ENCODE measurements around the gene NKD1. TPM values are rescaled to one million over a fixed set of nuclear protein-coding genes. Genes with fewer than 3 reads are reported as not detected.

Gene NKD1
- total RNA-seq, 2 donors from 2014 or later = 2.3 TPM

DNA sequence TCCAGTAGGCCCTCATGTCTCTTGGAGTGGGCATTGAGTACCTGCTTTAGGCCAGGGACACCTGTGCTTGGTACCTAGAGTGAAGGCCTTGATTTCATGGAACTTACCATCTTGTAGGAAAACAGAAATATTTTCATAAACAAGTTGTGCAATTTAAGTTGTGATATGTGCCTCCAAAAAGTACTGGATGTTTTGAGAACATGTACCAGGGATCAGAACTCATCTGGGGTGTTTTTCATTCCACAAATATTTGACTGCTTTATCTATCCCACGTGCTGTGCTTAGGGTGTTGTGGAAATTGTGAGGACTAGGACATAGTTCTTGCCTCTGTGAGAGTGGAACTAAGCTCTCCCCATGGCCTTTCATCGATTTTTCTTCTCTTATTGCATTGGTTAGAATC, 8.8 kb downstream of the NKD1 start:
- Histone ChIP-seq H3K9me3 (no peaks in the 10 kb centered on the region), H3K4me3 (no peak overlapping the region), H3K27me3 (no peaks in the 10 kb centered on the region), H3K27ac (no peak overlapping the region), H3K4me1 (no peaks in the 10 kb centered on the region), H3K36me3 (no peaks in the 10 kb centered on the region), H3K9ac (ENCODE audit: low read depth in 2 of 2, low read length in 2 of 2) (no peak overlapping the region)
- intact Hi-C loops (cut with DNase I) = no loop called here
- DNase-seq = no peak
- TF ChIP-seq, protein P1, sequence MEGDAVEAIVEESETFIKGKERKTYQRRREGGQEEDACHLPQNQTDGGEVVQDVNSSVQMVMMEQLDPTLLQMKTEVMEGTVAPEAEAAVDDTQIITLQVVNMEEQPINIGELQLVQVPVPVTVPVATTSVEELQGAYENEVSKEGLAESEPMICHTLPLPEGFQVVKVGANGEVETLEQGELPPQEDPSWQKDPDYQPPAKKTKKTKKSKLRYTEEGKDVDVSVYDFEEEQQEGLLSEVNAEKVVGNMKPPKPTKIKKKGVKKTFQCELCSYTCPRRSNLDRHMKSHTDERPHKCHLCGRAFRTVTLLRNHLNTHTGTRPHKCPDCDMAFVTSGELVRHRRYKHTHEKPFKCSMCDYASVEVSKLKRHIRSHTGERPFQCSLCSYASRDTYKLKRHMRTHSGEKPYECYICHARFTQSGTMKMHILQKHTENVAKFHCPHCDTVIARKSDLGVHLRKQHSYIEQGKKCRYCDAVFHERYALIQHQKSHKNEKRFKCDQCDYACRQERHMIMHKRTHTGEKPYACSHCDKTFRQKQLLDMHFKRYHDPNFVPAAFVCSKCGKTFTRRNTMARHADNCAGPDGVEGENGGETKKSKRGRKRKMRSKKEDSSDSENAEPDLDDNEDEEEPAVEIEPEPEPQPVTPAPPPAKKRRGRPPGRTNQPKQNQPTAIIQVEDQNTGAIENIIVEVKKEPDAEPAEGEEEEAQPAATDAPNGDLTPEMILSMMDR (IDR thresholded peaks at IDR 0.05) = no peak

DNA sequence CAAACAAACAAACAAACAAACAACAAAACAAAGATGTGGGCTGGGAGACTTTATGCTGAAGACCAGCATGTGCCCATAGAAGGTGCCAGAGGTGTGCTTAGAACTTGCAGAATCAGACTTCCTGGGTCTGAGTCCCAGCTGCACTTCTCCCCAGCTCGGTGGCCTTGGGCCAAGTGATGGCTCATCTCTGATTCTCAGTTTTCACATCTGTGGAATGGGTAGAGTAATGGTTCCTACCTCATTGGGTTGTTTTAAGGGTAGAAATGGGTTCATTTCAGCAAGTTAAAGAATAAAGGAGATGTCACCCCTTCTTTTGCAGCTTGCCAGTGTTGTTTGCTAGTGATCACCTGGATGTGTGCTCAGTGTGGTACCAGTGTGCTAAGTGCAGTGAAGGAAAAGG, 10.7 kb downstream of the NKD1 start:
- Histone ChIP-seq H3K9me3 (no peaks in the 10 kb centered on the region), H3K36me3 (no peaks in the 10 kb centered on the region), H3K27me3 (no peaks in the 10 kb centered on the region), H3K27ac (no peak overlapping the region), H3K9ac (ENCODE audit: low read depth in 2 of 2, low read length in 2 of 2) (no peak overlapping the region), H3K4me3 (no peak overlapping the region), H3K4me1 (no peaks in the 10 kb centered on the region)
- intact Hi-C loops (cut with DNase I) = no loop called here
- no peak for DNase-seq
- TF ChIP-seq, protein P1 (IDR thresholded peaks at IDR 0.05) = no peak

DNA sequence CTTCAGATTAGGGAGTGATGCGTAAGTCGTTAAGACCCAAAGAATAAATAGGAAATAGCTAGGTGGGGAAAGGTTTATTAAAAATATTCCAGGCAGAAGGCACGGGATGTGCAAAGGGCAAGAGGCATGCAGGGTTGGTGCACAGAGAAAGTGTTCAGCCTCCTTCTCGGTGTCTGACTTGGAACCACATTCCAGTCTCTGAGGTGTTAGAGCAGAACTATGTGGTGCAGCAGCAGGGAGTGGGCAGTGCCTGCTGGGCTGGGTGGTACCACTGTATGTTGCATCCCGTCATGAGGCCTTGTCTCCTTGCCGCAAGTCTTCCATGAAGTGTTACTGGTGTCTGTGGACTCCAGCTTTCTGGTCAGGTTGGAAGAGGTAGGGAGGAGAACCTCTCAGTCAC, 11.1 kb downstream of the NKD1 start:
- TF ChIP-seq, protein P1 (IDR thresholded peaks at IDR 0.05) = no peak
- no peak for DNase-seq
- intact Hi-C loops (cut with DNase I) = no loop called here
- no peaks in the 10 kb centered on the region for H3K9me3 ChIP-seq
- H3K4me1 ChIP-seq = no peaks in the 10 kb centered on the region
- no peak overlapping the region for H3K9ac ChIP-seq (ENCODE audit: low read depth in 2 of 2, low read length in 2 of 2)
- H3K36me3 ChIP-seq = no peaks in the 10 kb centered on the region
- no peak overlapping the region for H3K27ac ChIP-seq
- H3K4me3 ChIP-seq = no peak overlapping the region
- H3K27me3 ChIP-seq = no peaks in the 10 kb centered on the region

DNA sequence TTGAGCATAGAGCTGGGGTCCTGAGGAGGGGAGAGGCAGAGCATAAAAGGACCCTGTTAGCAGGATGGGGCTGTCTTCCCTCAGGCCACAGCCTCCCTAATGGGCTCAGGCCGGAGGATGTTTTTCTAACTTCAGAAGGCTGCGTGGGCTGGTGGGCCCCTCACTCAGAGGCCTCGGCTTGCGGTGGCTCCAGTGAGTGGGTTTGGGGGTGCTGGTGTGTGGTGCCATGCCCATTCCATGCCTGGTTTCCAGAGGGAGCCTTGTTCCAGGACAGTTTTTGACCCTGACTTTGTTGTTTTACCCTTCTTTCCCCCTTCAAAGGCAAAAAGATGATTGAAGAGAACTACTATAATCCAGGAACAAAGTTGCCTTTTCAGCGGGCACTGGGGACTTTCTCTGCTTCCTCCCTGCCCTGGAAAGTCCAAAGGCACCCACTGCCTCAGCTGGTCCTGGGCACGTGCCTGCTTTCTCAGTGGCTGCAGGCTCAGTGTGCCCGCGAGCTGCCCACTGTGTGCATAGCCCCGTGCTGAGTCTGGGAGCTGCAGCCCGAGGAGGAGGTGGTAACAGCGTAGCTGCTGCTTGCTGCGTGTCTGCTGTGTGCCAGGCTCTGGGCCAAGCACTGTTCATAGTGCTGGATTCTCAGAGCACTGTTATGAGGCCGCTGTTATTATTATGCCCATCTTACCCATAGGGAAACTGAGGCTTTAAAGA, 11.8 kb downstream of the NKD1 start:
- Histone ChIP-seq H3K27me3 (no peaks in the 10 kb centered on the region), H3K4me3 (no peak overlapping the region), H3K9me3 (no peaks in the 10 kb centered on the region), H3K4me1 (no peaks in the 10 kb centered on the region), H3K27ac (no peak overlapping the region), H3K36me3 (no peaks in the 10 kb centered on the region), H3K9ac (ENCODE audit: low read depth in 2 of 2, low read length in 2 of 2) (no peak overlapping the region)
- intact Hi-C loops (cut with DNase I) = no loop called here
- no peak for DNase-seq
- TF ChIP-seq, protein P1 (IDR thresholded peaks at IDR 0.05) = no peak

DNA sequence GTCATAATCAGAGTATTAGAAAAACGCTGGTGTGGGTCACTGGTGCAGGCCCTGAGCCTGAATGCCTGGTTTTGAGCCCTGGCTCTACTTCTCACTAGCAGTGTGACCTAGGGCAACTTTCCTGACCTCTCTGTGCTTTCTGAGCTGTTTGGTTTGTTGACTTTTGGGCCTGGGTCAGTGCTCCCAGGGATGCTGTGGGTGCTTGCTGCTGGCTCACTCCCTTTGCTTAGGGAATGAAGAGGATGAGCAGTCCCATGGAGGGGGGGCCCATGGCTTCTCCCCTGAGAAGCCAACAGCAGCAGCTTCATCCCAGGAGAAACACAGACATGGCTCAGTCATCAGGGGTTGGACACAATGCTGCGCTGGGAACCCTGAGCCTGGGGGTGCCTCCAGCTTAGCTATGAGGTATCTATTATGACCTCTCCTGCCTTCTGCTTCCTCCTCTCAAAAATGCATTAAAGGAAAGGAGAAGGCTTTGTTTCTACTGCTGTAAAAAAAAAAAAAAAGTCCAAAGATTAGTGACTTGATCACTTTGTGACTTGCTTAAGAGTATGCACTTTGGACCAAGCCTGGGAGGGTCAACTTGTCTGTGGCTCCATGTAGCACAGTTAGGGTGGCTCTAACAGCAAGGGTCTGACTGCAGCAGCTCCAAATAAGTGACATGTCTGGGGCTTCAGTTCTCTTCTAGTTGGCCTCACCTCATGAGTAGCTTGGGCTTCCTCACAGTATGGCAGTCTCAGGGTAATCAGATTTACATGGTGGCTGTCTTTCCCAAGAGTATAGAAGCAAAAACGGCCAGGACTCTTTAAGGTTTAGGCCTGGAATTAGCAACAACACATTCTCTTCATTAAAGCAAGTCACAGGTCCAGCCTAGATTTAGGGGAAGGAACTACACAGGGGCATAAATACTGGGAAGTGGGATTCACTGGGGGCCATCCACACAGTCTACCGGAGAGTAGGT, 13.0 kb downstream of the NKD1 start:
- TF ChIP-seq, protein P1 (IDR thresholded peaks at IDR 0.05) = no peak
- H3K36me3 ChIP-seq = no peaks in the 10 kb centered on the region
- H3K27me3 ChIP-seq = no peaks in the 10 kb centered on the region
- H3K4me1 ChIP-seq = no peaks in the 10 kb centered on the region
- no peak for DNase-seq
- intact Hi-C loops (cut with DNase I) = no loop called here
- H3K9me3 ChIP-seq = no peaks in the 10 kb centered on the region
- H3K4me3 ChIP-seq = no peak overlapping the region
- no peak overlapping the region for H3K27ac ChIP-seq
- H3K9ac ChIP-seq (ENCODE audit: low read depth in 2 of 2, low read length in 2 of 2) = no peak overlapping the region

Data from colonic mucosa (tissue), 4 donors.